Erythroblast (primary cell): ENCODE data around the gene ATP6V0C.
A peak's percentile ranks its signal among the peaks of the same experiment; 100 is the strongest.

Experiments
- DNase-seq, 2 experiments: peaks; one replicate each; lab custom pipeline; 2025; lab: John Stamatoyannopoulos, UW
- GATA1 ChIP-seq: IDR thresholded peaks from 2 replicates; pipeline ENCODE4 v1.6.1; 2011; ENCODE audit warnings: low read depth, mild to moderate bottlenecking, control low read depth, low read length, moderate library complexity
- POLR2A ChIP-seq: IDR thresholded peaks from 2 replicates; pipeline ENCODE4 v1.6.1; 2011; ENCODE audit warnings: mild to moderate bottlenecking, low read length

Gene ATP6V0C

GRCh38 chr16:2501946-2502895, 11.5 kb upstream of the ATP6V0C start:
- TF ChIP-seq POLR2A (no peak), GATA1 (no peak)
- DNase-seq, result no peak

GRCh38 chr16:2505695-2506094, 8.1 kb upstream of the ATP6V0C start:
- no peak for DNase-seq
- no peak for TF ChIP-seq GATA1
- TF ChIP-seq POLR2A, result no peak

GRCh38 chr16:2507052-2507659, 6.6 kb upstream of the ATP6V0C start:
- TF ChIP-seq GATA1, result no peak
- TF ChIP-seq POLR2A, result no peak
- DNase-seq, result no peak

- no peak for TF ChIP-seq POLR2A
- TF ChIP-seq GATA1, result no peak
- DNase-seq, result no peak
Measured at GRCh38 chr16:2507665-2508064, 6.1 kb upstream of the ATP6V0C start.

- DNase-seq, result no peak
- TF ChIP-seq GATA1, result no peak
- no peak for TF ChIP-seq POLR2A
Measured at GRCh38 chr16:2508722-2509400, 4.9 kb upstream of the ATP6V0C start.

GRCh38 chr16:2511128-2511800, 2.5 kb upstream of the ATP6V0C start:
- peak in 1 of 2 experiments; percentile 49 for DNase-seq
- TF ChIP-seq POLR2A (no peak), GATA1 (no peak)

GRCh38 chr16:2511996-2512734, 1.6 kb upstream of the ATP6V0C start:
- no peak for DNase-seq
- TF ChIP-seq GATA1, result no peak
- no peak for TF ChIP-seq POLR2A

GRCh38 chr16:2512735-2513404, 882 bp upstream of the ATP6V0C start:
- DNase-seq, result peak in 1 of 2 experiments; percentile 38
- no peak for TF ChIP-seq POLR2A
- TF ChIP-seq GATA1, result no peak

- peak; percentile 73 to 82 for DNase-seq
Measured at GRCh38 chr16:2514333-2515179, 804 bp downstream of the ATP6V0C start.

GRCh38 chr16:2515180-2515851, 1.6 kb downstream of the ATP6V0C start:
- peak; percentile 73 to 75 for DNase-seq
- TF ChIP-seq GATA1, result no peak
- peak; percentile 46 for TF ChIP-seq POLR2A

More at GRCh38 chr16:2514333-2515179, 804 bp downstream of the ATP6V0C start:
- TF ChIP-seq POLR2A, result no peak
- no peak for TF ChIP-seq GATA1

- no peak for DNase-seq
- TF ChIP-seq POLR2A (no peak), GATA1 (no peak)
Measured at GRCh38 chr16:2516391-2517240, 2.9 kb downstream of the ATP6V0C start.
